ENCODE data around the gene NXN. TPM values are rescaled to one million over a fixed set of nuclear protein-coding genes. Genes with fewer than 3 reads are reported as not detected.

NXN gene
- total RNA-seq, 1 experiment from 2014 or later, result 20.8 TPM

GRCh38 chr17:781805-782731 is 197.5 kb downstream of the NXN start, which contains the start of the genes GLOD4 and MRM3:
GLOD4 (minus strand) TSS chr17:782280; CDS start chr17:782255, 25 bp downstream.
MRM3 (plus strand) TSS chr17:782353; CDS start chr17:782379, 26 bp downstream.
- peak within 1 kb of the TSS; percentile 97 for H3K4me2 ChIP-seq (ENCODE audit: low read length)
- H3K9ac ChIP-seq (ENCODE audit: low read length), result peak within 1 kb of the TSS; percentile 96
- H3K36me3 ChIP-seq (ENCODE audit: low read depth, low read length), result peaks cover 10% of the 10 kb centered on the region; the same call in 1 of the 2 replicates
- BruUV-seq (replicated peaks), result TSS peak; percentile 72
- intact Hi-C loops (cut with micrococcal nuclease), result no loop called here
- H3K4me1 ChIP-seq (ENCODE audit: insufficient read depth, low read length), result peaks cover 12% of the 10 kb centered on the region; the same call in 1 of the 2 replicates
- 0 out of 2 replicates have a peak, but pooled peaks cover 4% of the 10 kb centered on the region for H4K20me1 ChIP-seq (ENCODE audit: low read length)
- ChIA-PET CTCF (interaction anchor here (0.6 to 1.4 kb wide), 3 partner anchors 22 to 97 kb away, joined by 3 read pairs; no protein-coding TSS in a partner anchor), POLR2A (ENCODE audit: unreplicated experiment) (no interaction called here)
- ATAC-seq (peak; percentile 91), DNase-seq (peak; percentile 84)
- H3K9me2 ChIP-seq (replicated peaks; ENCODE audit: low read length), result no peaks in the 10 kb centered on the region
- H3K79me2 ChIP-seq (ENCODE audit: low read length), result peaks cover 71% of the 10 kb centered on the region
- H3F3A ChIP-seq (ENCODE audit: low read length, unreplicated experiment), result no peaks in the 10 kb centered on the region
- no peaks in the 10 kb centered on the region for H3K9me3 ChIP-seq (ENCODE audit: low read length)
- peak within 1 kb of the TSS; percentile 84 for H2AFZ ChIP-seq (ENCODE audit: low read length)
- TF ChIP-seq EZH2 (IDR thresholded peaks at IDR 0.05; ENCODE audit: low read length, unreplicated experiment) (no peak), EZH2phosphoT487 (IDR thresholded peaks at IDR 0.05; ENCODE audit: borderline replicate concordance, low read length) (no peak)
- TF ChIP-seq, protein P1, sequence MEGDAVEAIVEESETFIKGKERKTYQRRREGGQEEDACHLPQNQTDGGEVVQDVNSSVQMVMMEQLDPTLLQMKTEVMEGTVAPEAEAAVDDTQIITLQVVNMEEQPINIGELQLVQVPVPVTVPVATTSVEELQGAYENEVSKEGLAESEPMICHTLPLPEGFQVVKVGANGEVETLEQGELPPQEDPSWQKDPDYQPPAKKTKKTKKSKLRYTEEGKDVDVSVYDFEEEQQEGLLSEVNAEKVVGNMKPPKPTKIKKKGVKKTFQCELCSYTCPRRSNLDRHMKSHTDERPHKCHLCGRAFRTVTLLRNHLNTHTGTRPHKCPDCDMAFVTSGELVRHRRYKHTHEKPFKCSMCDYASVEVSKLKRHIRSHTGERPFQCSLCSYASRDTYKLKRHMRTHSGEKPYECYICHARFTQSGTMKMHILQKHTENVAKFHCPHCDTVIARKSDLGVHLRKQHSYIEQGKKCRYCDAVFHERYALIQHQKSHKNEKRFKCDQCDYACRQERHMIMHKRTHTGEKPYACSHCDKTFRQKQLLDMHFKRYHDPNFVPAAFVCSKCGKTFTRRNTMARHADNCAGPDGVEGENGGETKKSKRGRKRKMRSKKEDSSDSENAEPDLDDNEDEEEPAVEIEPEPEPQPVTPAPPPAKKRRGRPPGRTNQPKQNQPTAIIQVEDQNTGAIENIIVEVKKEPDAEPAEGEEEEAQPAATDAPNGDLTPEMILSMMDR (conservative IDR thresholded peaks at IDR 0.05; ENCODE audit: low read depth, low read length), result no peak
- H3K27ac ChIP-seq (ENCODE audit: low read length), result peak within 1 kb of the TSS; percentile 47
- H3K27me3 ChIP-seq (ENCODE audit: low read length), result no peaks in the 10 kb centered on the region
- H3K4me3 ChIP-seq (ENCODE audit: low read length), result peak within 1 kb of the TSS; percentile 89

- POLR2A ChIA-PET (ENCODE audit: unreplicated experiment), result no interaction called here
- H3K79me2 ChIP-seq (ENCODE audit: low read length), result peaks cover 43% of the 10 kb centered on the region
Observed at GRCh38 chr17:778096-778495, 201.5 kb downstream of the NXN start.

More at GRCh38 chr17:778096-778495, 201.5 kb downstream of the NXN start:
- Histone ChIP-seq H3K9me2 (replicated peaks; ENCODE audit: low read length) (no peaks in the 10 kb centered on the region), H3K4me2 (ENCODE audit: low read length) (no peak overlapping the region), H3F3A (ENCODE audit: low read length, unreplicated experiment) (no peaks in the 10 kb centered on the region), H3K9me3 (ENCODE audit: low read length) (no peaks in the 10 kb centered on the region), H3K9ac (ENCODE audit: low read length) (no peak overlapping the region), H3K27me3 (ENCODE audit: low read length) (no peaks in the 10 kb centered on the region), H2AFZ (ENCODE audit: low read length) (no peak overlapping the region), H3K4me1 (ENCODE audit: insufficient read depth, low read length) (peaks cover under 1% of the 10 kb centered on the region; the same call in 1 of the 2 replicates), H3K36me3 (ENCODE audit: low read depth, low read length) (peaks cover 17% of the 10 kb centered on the region; the same call in 1 of the 2 replicates), H3K27ac (ENCODE audit: low read length) (no peak overlapping the region), H4K20me1 (ENCODE audit: low read length) (no peaks in the 10 kb centered on the region), H3K4me3 (ENCODE audit: low read length) (no peak overlapping the region)
- DNase-seq (no peak), ATAC-seq (no peak)
- TF ChIP-seq EZH2phosphoT487 (IDR thresholded peaks at IDR 0.05; ENCODE audit: borderline replicate concordance, low read length) (no peak), EZH2 (IDR thresholded peaks at IDR 0.05; ENCODE audit: low read length, unreplicated experiment) (no peak)
- TF ChIP-seq, protein P1 (conservative IDR thresholded peaks at IDR 0.05; ENCODE audit: low read depth, low read length), result no peak
- intact Hi-C loops (cut with micrococcal nuclease), result no loop called here
- CTCF ChIA-PET, result no interaction called here
- no TSS peak for BruUV-seq (replicated peaks)
